ENCODE results near the gene NKD2. TPM values are rescaled to one million over a fixed set of nuclear protein-coding genes. Genes with fewer than 3 reads are reported as not detected.
A peak's percentile ranks its signal among the peaks of the same experiment; 100 is the strongest.

Gene NKD2
- total RNA-seq, 1 experiment from 2014 or later = 12.8 TPM

GRCh38 chr5:1052076-1052475 lies 43.5 kb downstream of the NKD2 start:
- no peak overlapping the region for H3K4me3 Mint-ChIP-seq
- CTCF ChIA-PET = no interaction called here
- POLR2A ChIA-PET = no interaction called here
- ATAC-seq (no peak), DNase-seq (ENCODE audit: low spot score) (no peak)
- no peaks in the 10 kb centered on the region for H3K4me1 Mint-ChIP-seq
- peak overlapping the region; percentile 52; the same call in 1 of the 2 replicates for H3K27ac Mint-ChIP-seq
- TF ChIP-seq ERG (CRISPR knock-in tag; IDR thresholded peaks at IDR 0.05) (no peak), TEAD1 (CRISPR knock-in tag; IDR thresholded peaks at IDR 0.05) (no peak), STAT6 (CRISPR knock-in tag; conservative IDR thresholded peaks at IDR 0.05; ENCODE audit: low read depth) (no peak)
- H3K36me3 Mint-ChIP-seq = peaks cover 18% of the 10 kb centered on the region; the same call in 1 of the 2 replicates
- no peaks in the 10 kb centered on the region for H3K27me3 Mint-ChIP-seq (ENCODE audit: low read depth)
- H3K9me3 Mint-ChIP-seq = peaks cover 12% of the 10 kb centered on the region

- ATAC-seq (no peak), DNase-seq (ENCODE audit: low spot score) (no peak)
- ChIA-PET POLR2A (no interaction called here), CTCF (interaction anchor here (1.2 to 1.3 kb wide), 2 partner anchors 87 to 152 kb away, joined by 3 to 8 read pairs; no protein-coding TSS in a partner anchor)
- Mint-ChIP-seq H3K9me3 (peaks cover 4% of the 10 kb centered on the region), H3K4me3 (no peak overlapping the region), H3K4me1 (no peaks in the 10 kb centered on the region), H3K27ac (no peak overlapping the region), H3K36me3 (peaks cover 18% of the 10 kb centered on the region; the same call in 1 of the 2 replicates), H3K27me3 (ENCODE audit: low read depth) (no peaks in the 10 kb centered on the region)
- TF ChIP-seq STAT6 (CRISPR knock-in tag; conservative IDR thresholded peaks at IDR 0.05; ENCODE audit: low read depth) (no peak), MLX (CRISPR knock-in tag; IDR thresholded peaks at IDR 0.05) (no peak), KAT7 (CRISPR knock-in tag; IDR thresholded peaks at IDR 0.05; ENCODE audit: borderline replicate concordance) (no peak), CDX4 (CRISPR knock-in tag; IDR thresholded peaks at IDR 0.05; ENCODE audit: borderline replicate concordance) (no peak), ZNF121 (CRISPR knock-in tag; IDR thresholded peaks at IDR 0.05) (no peak), HMGXB4 (CRISPR knock-in tag; IDR thresholded peaks at IDR 0.05) (no peak), ETV6 (CRISPR knock-in tag; IDR thresholded peaks at IDR 0.05) (no peak), ZNF317 (CRISPR knock-in tag; IDR thresholded peaks at IDR 0.05; ENCODE audit: borderline replicate concordance, low read depth) (no peak), ATF2 (CRISPR knock-in tag; IDR thresholded peaks at IDR 0.05; ENCODE audit: borderline replicate concordance, low read depth) (no peak), USF2 (CRISPR knock-in tag; IDR thresholded peaks at IDR 0.05) (no peak), ZNF232 (CRISPR knock-in tag; IDR thresholded peaks at IDR 0.05) (no peak), ZNF532 (CRISPR knock-in tag; IDR thresholded peaks at IDR 0.05; ENCODE audit: borderline replicate concordance) (no peak), MYBL2 (CRISPR knock-in tag; IDR thresholded peaks at IDR 0.05) (no peak)
These were observed 44.2 kb downstream of the NKD2 start for GRCh38 chr5:1052641-1053390.

Measured in WTC11 (cell line).